ENCODE measurements around the gene TUFT1.

Gene TUFT1

GRCh38 chr1:151533870-151534269, 6.2 kb upstream of the TUFT1 start:
- TF ChIP-seq CTCF (conservative IDR thresholded peaks at IDR 0.05), result no peak
- no peak overlapping the region for H3K27ac ChIP-seq

- peak; percentile 96 for TF ChIP-seq CTCF (conservative IDR thresholded peaks at IDR 0.05)
- H3K27ac ChIP-seq, result no peak overlapping the region
Observed at GRCh38 chr1:151534662-151535278, 5.3 kb upstream of the TUFT1 start.

GRCh38 chr1:151535326-151536271, 4.5 kb upstream of the TUFT1 start:
- TF ChIP-seq CTCF (conservative IDR thresholded peaks at IDR 0.05), result no peak
- H3K27ac ChIP-seq, result no peak overlapping the region

- TF ChIP-seq CTCF (conservative IDR thresholded peaks at IDR 0.05), result no peak
- H3K27ac ChIP-seq, result no peak overlapping the region
Observed at GRCh38 chr1:151536499-151536898, 3.6 kb upstream of the TUFT1 start.

GRCh38 chr1:151537112-151537511, 3.0 kb upstream of the TUFT1 start:
- TF ChIP-seq CTCF (conservative IDR thresholded peaks at IDR 0.05), result no peak
- H3K27ac ChIP-seq, result peak overlapping the region; percentile 96

- TF ChIP-seq CTCF (conservative IDR thresholded peaks at IDR 0.05), result no peak
- H3K27ac ChIP-seq, result peak overlapping the region; percentile 96
Observed at GRCh38 chr1:151539321-151540020, 638 bp upstream of the TUFT1 start.

- TF ChIP-seq CTCF (conservative IDR thresholded peaks at IDR 0.05), result no peak
- peak overlapping the region; percentile 96 for H3K27ac ChIP-seq
Observed at GRCh38 chr1:151540982-151541377, 871 bp downstream of the TUFT1 start.
